Hepatocyte (in vitro differentiated cells): Measurements from ENCODE around the gene TRIM9. TPM values are rescaled to one million over a fixed set of nuclear protein-coding genes. Genes with fewer than 3 reads are reported as not detected.
A peak's percentile ranks its signal among the peaks of the same experiment; 100 is the strongest.

ENCODE experiments used
- DNase-seq: peaks from one replicate; pipeline ENCODE4 v3.0.0-alpha.2; 2016; ENCODE audit warnings: low spot score
- H2AFZ ChIP-seq: fragments of 200-600 bp; sonication (generic); 2 replicates; pipeline ENCODE4 v1.6.0; 2016; ENCODE audit warnings: antibody characterized with exemption, mild to moderate bottlenecking
- H3K27ac ChIP-seq: fragments of 200-600 bp; sonication (generic); 2 replicates; pipeline ENCODE4 v1.5.1; 2016; ENCODE audit warnings: mild to moderate bottlenecking
- H3K27me3 ChIP-seq: fragments of 200-600 bp; sonication (generic); 2 replicates; pipeline ENCODE4 v1.6.1; 2016
- H3K36me3 ChIP-seq: fragments of 200-600 bp; sonication (generic); replicated peaks from 2 replicates; pipeline ENCODE4 v1.5.1; 2016; ENCODE audit warnings: low read depth; ENCODE audit not compliant: insufficient read depth
- H3K4me1 ChIP-seq: fragments of 200-600 bp; sonication (generic); 2 replicates; pipeline ENCODE4 v1.5.1; 2016; ENCODE audit warnings: mild to moderate bottlenecking, moderate library complexity; ENCODE audit not compliant: insufficient read depth
- H3K4me2 ChIP-seq: fragments of 200-600 bp; sonication (generic); 2 replicates; pipeline ENCODE4 v1.6.0; 2016
- H3K4me3 ChIP-seq: fragments of 200-600 bp; sonication (generic); 2 replicates; pipeline ENCODE4 v1.5.1; 2016; ENCODE audit warnings: mild to moderate bottlenecking
- H3K79me2 ChIP-seq: fragments of 200-600 bp; sonication (generic); 2 replicates; pipeline ENCODE4 v1.6.0; 2017; ENCODE audit warnings: mild to moderate bottlenecking
- H3K9me2 ChIP-seq: fragments of 200-600 bp; sonication (generic); replicated peaks from 2 replicates; pipeline ENCODE4 v1.6.0; 2017; ENCODE audit warnings: mild to moderate bottlenecking; ENCODE audit not compliant: insufficient read depth
- H3K9me3 ChIP-seq: fragments of 200-600 bp; sonication (generic); 2 replicates; pipeline ENCODE4 v1.5.1; 2016; ENCODE audit warnings: low read depth, mild to moderate bottlenecking
- H4K20me1 ChIP-seq: fragments of 200-600 bp; sonication (generic); 2 replicates; pipeline ENCODE4 v1.6.0; 2016; ENCODE audit warnings: mild to moderate bottlenecking; ENCODE audit not compliant: insufficient read depth, poor library complexity, severe bottlenecking
- EZH2 ChIP-seq: fragments of 200-600 bp; sonication (generic); IDR thresholded peaks from 2 replicates; pipeline ENCODE4 v1.6.1; 2016; ENCODE audit warnings: antibody characterized with exemption, mild to moderate bottlenecking, borderline replicate concordance
- EZH2phosphoT487 ChIP-seq: fragments of 200-600 bp; sonication (generic); IDR thresholded peaks from one replicate; pipeline ENCODE4 v1.6.1; 2018; ENCODE audit warnings: antibody characterized with exemption, mild to moderate bottlenecking, low read depth, moderate library complexity; ENCODE audit not compliant: unreplicated experiment, severe bottlenecking
- whole genome bisulfite sequencing: methylation state at CpG from one replicate; pipeline ENCODE4 v1.1.6; 2016; ENCODE audit warnings: low lambda C conversion rate; ENCODE audit errors: missing lambda C conversion rate; 5-methylcytosine and 5-hydroxymethylcytosine counted together
- polyA plus RNA-seq: library from polyadenylated mRNA; unstranded; fragments of >200 nt; fragmentation: Nextera tagmentation; extraction: Ambion mirVana; gene quantifications from 2 replicates; pipeline ENCODE4 v1.2.1, GENCODE V29; 2016
- total RNA-seq: library from RNA; depleted of rRNA; stranded (reverse); fragments of >200 nt; gene quantifications from 2 replicates; pipeline ENCODE4 v1.2.3, GENCODE V29; 2014
- TF ChIP-seq, protein P1 (sequence below): fragments of 200-600 bp; sonication (generic); IDR thresholded peaks from 2 replicates; pipeline ENCODE4 v1.5.1; 2016; ENCODE audit warnings: antibody characterized with exemption, mild to moderate bottlenecking; ENCODE audit not compliant: poor library complexity

TRIM9 gene
- 0.10 and 0.76 TPM in 2 replicates for total RNA-seq
- 0.78 and 0.94 TPM in 2 replicates for polyA plus RNA-seq

GRCh38 chr14:51094901-51095853, at the start of gene TRIM9:
TRIM9 (minus strand) TSS chr14:51095105; CDS start chr14:51094939, 166 bp downstream.
- peak within 1 kb of the TSS; percentile 14 for H3K4me3 ChIP-seq
- peaks cover 14% of the 10 kb centered on the region for H3K4me1 ChIP-seq
- no peaks in the 10 kb centered on the region for H4K20me1 ChIP-seq
- 2% methylated on average over 82 of the region's 83 CpGs for WGBS
- H2AFZ ChIP-seq: peak within 1 kb of the TSS; percentile 95
- H3K9me3 ChIP-seq: no peaks in the 10 kb centered on the region
- peak within 1 kb of the TSS; percentile 92 for H3K4me2 ChIP-seq
- no peaks in the 10 kb centered on the region for H3K9me2 ChIP-seq
- no peaks in the 10 kb centered on the region for H3K79me2 ChIP-seq
- TF ChIP-seq, protein P1, sequence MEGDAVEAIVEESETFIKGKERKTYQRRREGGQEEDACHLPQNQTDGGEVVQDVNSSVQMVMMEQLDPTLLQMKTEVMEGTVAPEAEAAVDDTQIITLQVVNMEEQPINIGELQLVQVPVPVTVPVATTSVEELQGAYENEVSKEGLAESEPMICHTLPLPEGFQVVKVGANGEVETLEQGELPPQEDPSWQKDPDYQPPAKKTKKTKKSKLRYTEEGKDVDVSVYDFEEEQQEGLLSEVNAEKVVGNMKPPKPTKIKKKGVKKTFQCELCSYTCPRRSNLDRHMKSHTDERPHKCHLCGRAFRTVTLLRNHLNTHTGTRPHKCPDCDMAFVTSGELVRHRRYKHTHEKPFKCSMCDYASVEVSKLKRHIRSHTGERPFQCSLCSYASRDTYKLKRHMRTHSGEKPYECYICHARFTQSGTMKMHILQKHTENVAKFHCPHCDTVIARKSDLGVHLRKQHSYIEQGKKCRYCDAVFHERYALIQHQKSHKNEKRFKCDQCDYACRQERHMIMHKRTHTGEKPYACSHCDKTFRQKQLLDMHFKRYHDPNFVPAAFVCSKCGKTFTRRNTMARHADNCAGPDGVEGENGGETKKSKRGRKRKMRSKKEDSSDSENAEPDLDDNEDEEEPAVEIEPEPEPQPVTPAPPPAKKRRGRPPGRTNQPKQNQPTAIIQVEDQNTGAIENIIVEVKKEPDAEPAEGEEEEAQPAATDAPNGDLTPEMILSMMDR: no peak
- TF ChIP-seq EZH2 (no peak), EZH2phosphoT487 (no peak)
- H3K36me3 ChIP-seq: no peaks in the 10 kb centered on the region
- H3K27ac ChIP-seq: peak within 1 kb of the TSS; percentile 43
- peaks cover 47% of the 10 kb centered on the region for H3K27me3 ChIP-seq
- DNase-seq: peak; percentile 97

GRCh38 chr14:51140856-51141255, 46.0 kb upstream of the TRIM9 start:
- Histone ChIP-seq H2AFZ (no peak overlapping the region), H3K36me3 (no peaks in the 10 kb centered on the region), H3K4me3 (no peak overlapping the region), H3K4me2 (no peak overlapping the region), H3K9me2 (no peaks in the 10 kb centered on the region), H3K27ac (no peak overlapping the region), H3K79me2 (no peaks in the 10 kb centered on the region), H4K20me1 (no peaks in the 10 kb centered on the region), H3K9me3 (no peaks in the 10 kb centered on the region), H3K27me3 (no peaks in the 10 kb centered on the region), H3K4me1 (no peaks in the 10 kb centered on the region)
- 92% methylated on average over 4 of the region's 4 CpGs for WGBS
- no peak for DNase-seq
- TF ChIP-seq, protein P1: no peak
- TF ChIP-seq EZH2phosphoT487 (no peak), EZH2 (no peak)

DNA sequence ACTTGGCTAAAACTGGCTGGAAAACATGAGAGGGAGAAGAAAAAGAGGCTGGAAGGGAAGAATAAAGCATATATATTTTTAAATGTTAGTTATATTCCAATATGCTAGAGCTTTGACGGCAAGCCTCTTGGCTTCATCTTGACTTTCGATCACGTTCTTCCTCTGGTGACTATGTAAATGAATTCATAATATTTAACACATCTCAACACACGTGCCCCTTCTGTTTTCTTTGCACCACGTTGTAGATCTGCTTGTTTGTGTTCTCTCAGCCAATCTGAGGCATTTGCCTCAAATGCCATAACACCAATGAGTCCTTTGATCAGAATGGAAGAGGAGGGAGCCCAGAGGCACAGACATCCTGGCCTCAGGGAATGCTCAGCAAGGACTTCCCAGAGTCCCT, 45.4 kb upstream of the TRIM9 start:
- WGBS: 81% methylated on average over 5 of the region's 5 CpGs
- no peaks in the 10 kb centered on the region for H3K79me2 ChIP-seq
- no peak for DNase-seq
- H3K27me3 ChIP-seq: no peaks in the 10 kb centered on the region
- no peaks in the 10 kb centered on the region for H4K20me1 ChIP-seq
- no peak overlapping the region for H3K27ac ChIP-seq
- no peaks in the 10 kb centered on the region for H3K9me2 ChIP-seq
- no peak overlapping the region for H3K4me2 ChIP-seq
- no peaks in the 10 kb centered on the region for H3K9me3 ChIP-seq
- no peak overlapping the region for H2AFZ ChIP-seq
- H3K4me1 ChIP-seq: no peaks in the 10 kb centered on the region
- no peaks in the 10 kb centered on the region for H3K36me3 ChIP-seq
- TF ChIP-seq EZH2phosphoT487 (no peak), EZH2 (no peak)
- TF ChIP-seq, protein P1: no peak
- H3K4me3 ChIP-seq: no peak overlapping the region
